PC-3 (cell line): ENCODE data around the gene TMPO. TPM values are rescaled to one million over a fixed set of nuclear protein-coding genes. Genes with fewer than 3 reads are reported as not detected.

Experiments
- ATAC-seq: fragments of 200-7000 bp; cut with Tn5 transposase; 2 replicates; pipeline ENCODE4 v1.9.1; 2020; ENCODE audit warnings: mild to moderate bottlenecking, moderate library complexity
- BruUV-seq: library from RNA; stranded (reverse); fragments of 400-500 nt; replicated peaks from 2 replicates; lab custom pipeline; 2021; lab: Mats Ljungman, UMichigan
- CTCF ChIA-PET: fragments of 300-600 bp; sonication (Branson Sonifier 250); formaldehyde crosslinking; loops from one replicate; lab custom pipeline; 2022; ENCODE audit warnings: antibody characterized with exemption; lab: Charles Lee
- POLR2A ChIA-PET: fragments of 300-600 bp; sonication (Branson Sonifier 250); formaldehyde crosslinking; loops from one replicate; lab custom pipeline; 2022; ENCODE audit warnings: antibody characterized with exemption; ENCODE audit not compliant: unreplicated experiment; lab: Charles Lee
- DNase-seq: peaks from one replicate; pipeline ENCODE4 v3.0.0-alpha.2; 2015
- H2AFZ ChIP-seq: fragments of 300-600 bp; sonication (generic); 2 replicates; pipeline ENCODE4 v1.6.0; 2016; ENCODE audit warnings: antibody characterized with exemption, low read length
- H3F3A ChIP-seq: fragments of 300-600 bp; sonication (generic); one replicate; pipeline ENCODE4 v1.6.0; 2017; ENCODE audit warnings: antibody characterized with exemption, low read length, control low read depth, mild to moderate bottlenecking; ENCODE audit not compliant: unreplicated experiment
- H3K27ac ChIP-seq: fragments of 300-600 bp; sonication (generic); 2 replicates; pipeline ENCODE4 v1.5.1; 2016; ENCODE audit warnings: mild to moderate bottlenecking, low read length
- H3K27me3 ChIP-seq: fragments of 300-600 bp; sonication (generic); 2 replicates; pipeline ENCODE4 v1.6.1; 2016; ENCODE audit warnings: low read length, mixed read lengths
- H3K36me3 ChIP-seq: fragments of 300-600 bp; sonication (generic); 2 replicates; pipeline ENCODE4 v1.6.1; 2016; ENCODE audit warnings: low read depth, mixed run types, low read length, mixed read lengths
- H3K4me1 ChIP-seq: fragments of 300-600 bp; sonication (generic); 2 replicates; pipeline ENCODE4 v1.5.1; 2016; ENCODE audit warnings: low read length; ENCODE audit not compliant: insufficient read depth
- H3K4me2 ChIP-seq: fragments of 300-600 bp; sonication (generic); 2 replicates; pipeline ENCODE4 v1.6.0; 2016; ENCODE audit warnings: low read length
- H3K4me3 ChIP-seq: fragments of 300-600 bp; sonication (generic); 2 replicates; pipeline ENCODE4 v1.5.1; 2016; ENCODE audit warnings: mild to moderate bottlenecking, low read length, mixed read lengths
- H3K79me2 ChIP-seq: fragments of 300-600 bp; sonication (generic); 2 replicates; pipeline ENCODE4 v1.6.1; 2017; ENCODE audit warnings: low read length, mixed read lengths
- H3K9ac ChIP-seq: fragments of 300-600 bp; sonication (generic); 2 replicates; pipeline ENCODE4 v1.6.0; 2016; ENCODE audit warnings: mild to moderate bottlenecking, low read length
- H3K9me2 ChIP-seq: fragments of 300-600 bp; sonication (generic); replicated peaks from 2 replicates; pipeline ENCODE4 v1.6.1; 2016; ENCODE audit warnings: mixed run types, low read length, mixed read lengths
- H3K9me3 ChIP-seq: fragments of 300-600 bp; sonication (generic); 2 replicates; pipeline ENCODE4 v1.6.1; 2016; ENCODE audit warnings: low read length, mixed read lengths
- H4K20me1 ChIP-seq: fragments of 300-600 bp; sonication (generic); 2 replicates; pipeline ENCODE4 v1.6.1; 2016; ENCODE audit warnings: low read length, mixed read lengths
- EZH2 ChIP-seq: fragments of 300-600 bp; sonication (generic); IDR thresholded peaks from one replicate; pipeline ENCODE4 v1.6.1; 2017; ENCODE audit warnings: antibody characterized with exemption, mild to moderate bottlenecking, low read length; ENCODE audit not compliant: unreplicated experiment
- EZH2phosphoT487 ChIP-seq: fragments of 300-600 bp; sonication (generic); IDR thresholded peaks from 2 replicates; pipeline ENCODE4 v1.6.1; 2018; ENCODE audit warnings: mild to moderate bottlenecking, antibody characterized with exemption, low read length, borderline replicate concordance
- intact Hi-C: fragments of 100-400 bp; cut with micrococcal nuclease; formaldehyde crosslinking; loops from 2 replicates; pipeline ENCODE4 v1.9.0; 2023
- total RNA-seq: library from RNA; depleted of rRNA; stranded (reverse); fragments of >200 nt; gene quantifications from 2 replicates; pipeline ENCODE4 v1.2.3, GENCODE V29; 2014
- TF ChIP-seq, protein P1 (sequence below): fragments of 300-600 bp; sonication (generic); conservative IDR thresholded peaks from 2 replicates; pipeline ENCODE4 v1.5.1; 2017; ENCODE audit warnings: antibody characterized with exemption, low read depth, mild to moderate bottlenecking, low read length

TMPO gene
- total RNA-seq, 1 experiment from 2014 or later = 160 TPM

DNA sequence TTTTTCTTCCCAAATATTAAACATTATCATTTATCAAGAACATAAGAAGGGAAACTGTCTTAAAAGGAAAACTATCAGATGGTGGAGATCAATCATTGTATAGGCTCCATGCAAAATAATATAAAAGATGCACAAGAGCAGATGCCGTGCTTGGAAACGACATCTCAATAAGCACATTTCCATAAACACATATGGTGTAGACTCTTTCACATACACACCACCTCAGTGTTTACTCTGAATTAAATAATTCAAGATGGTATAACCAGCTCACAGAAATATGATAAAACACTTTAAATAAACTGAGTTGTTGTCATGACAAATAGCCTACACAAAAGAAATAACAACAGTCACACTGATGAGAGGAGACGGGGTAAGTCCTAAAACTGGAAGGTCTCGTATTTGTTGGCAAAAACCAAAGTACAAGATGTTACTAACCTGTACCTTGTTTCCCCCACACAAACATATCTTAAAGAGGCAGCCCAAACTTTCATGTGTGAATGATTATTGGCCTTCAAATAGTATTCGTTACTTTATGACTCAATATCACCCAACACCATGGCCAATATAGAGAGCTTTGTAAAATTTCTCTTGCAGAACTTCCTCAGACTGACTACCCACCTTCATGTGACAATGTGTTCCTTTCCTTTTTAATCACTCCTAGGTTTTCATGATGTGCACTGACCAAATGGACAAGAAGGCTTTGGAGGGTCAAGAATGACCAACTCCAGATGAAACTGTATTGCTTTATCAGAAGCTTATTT is 48.6 kb upstream of the TMPO start:
- no TSS peak for BruUV-seq
- CTCF ChIA-PET = no interaction called here
- POLR2A ChIA-PET = interaction anchor here (0.6 kb wide), 1 partner anchor 1532 kb away, joined by 6 read pairs; no protein-coding TSS in a partner anchor

DNA sequence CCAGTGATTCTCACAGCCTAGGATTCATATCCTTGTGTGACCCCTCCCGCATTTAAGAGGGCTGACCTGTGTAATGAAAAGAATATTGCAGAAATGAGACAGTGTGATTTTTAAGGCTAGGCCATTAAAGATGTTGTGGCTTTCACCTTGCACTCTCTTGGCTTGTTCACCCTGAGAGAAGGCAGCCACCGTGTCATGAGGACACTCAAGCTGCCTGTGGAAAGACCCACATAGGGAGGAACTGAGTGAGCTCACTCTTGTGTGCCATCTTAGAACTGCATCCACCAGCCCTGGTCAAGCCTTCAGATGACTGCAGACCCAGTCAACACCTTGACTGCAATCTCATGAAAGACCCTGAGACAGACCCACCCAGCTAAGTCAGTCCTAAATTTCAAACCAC is 46.3 kb upstream of the TMPO start:
- no peak for DNase-seq
- no peak overlapping the region for H3K4me3 ChIP-seq
- ChIA-PET POLR2A (no interaction called here), CTCF (no interaction called here)
- intact Hi-C loops = no loop called here
- no peak overlapping the region for H3K27ac ChIP-seq
- H3K79me2 ChIP-seq = no peaks in the 10 kb centered on the region
- TF ChIP-seq EZH2phosphoT487 = no peak
- TF ChIP-seq EZH2 = no peak
- TF ChIP-seq, protein P1, sequence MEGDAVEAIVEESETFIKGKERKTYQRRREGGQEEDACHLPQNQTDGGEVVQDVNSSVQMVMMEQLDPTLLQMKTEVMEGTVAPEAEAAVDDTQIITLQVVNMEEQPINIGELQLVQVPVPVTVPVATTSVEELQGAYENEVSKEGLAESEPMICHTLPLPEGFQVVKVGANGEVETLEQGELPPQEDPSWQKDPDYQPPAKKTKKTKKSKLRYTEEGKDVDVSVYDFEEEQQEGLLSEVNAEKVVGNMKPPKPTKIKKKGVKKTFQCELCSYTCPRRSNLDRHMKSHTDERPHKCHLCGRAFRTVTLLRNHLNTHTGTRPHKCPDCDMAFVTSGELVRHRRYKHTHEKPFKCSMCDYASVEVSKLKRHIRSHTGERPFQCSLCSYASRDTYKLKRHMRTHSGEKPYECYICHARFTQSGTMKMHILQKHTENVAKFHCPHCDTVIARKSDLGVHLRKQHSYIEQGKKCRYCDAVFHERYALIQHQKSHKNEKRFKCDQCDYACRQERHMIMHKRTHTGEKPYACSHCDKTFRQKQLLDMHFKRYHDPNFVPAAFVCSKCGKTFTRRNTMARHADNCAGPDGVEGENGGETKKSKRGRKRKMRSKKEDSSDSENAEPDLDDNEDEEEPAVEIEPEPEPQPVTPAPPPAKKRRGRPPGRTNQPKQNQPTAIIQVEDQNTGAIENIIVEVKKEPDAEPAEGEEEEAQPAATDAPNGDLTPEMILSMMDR = no peak
- ATAC-seq = no peak
- H3K4me2 ChIP-seq = no peak overlapping the region
- H3K9ac ChIP-seq = no peak overlapping the region
- H3F3A ChIP-seq = no peaks in the 10 kb centered on the region
- H2AFZ ChIP-seq = no peak overlapping the region
- BruUV-seq = no TSS peak
- no peaks in the 10 kb centered on the region for H3K36me3 ChIP-seq
- H3K9me3 ChIP-seq = no peaks in the 10 kb centered on the region
- no peaks in the 10 kb centered on the region for H3K9me2 ChIP-seq
- H3K4me1 ChIP-seq = no peaks in the 10 kb centered on the region
- H4K20me1 ChIP-seq = no peaks in the 10 kb centered on the region
- no peaks in the 10 kb centered on the region for H3K27me3 ChIP-seq

More for the DNA sequence above, 48.6 kb upstream of the TMPO start:
- ATAC-seq (no peak), DNase-seq (no peak)
- no peak overlapping the region for H2AFZ ChIP-seq
- TF ChIP-seq, protein P1 = no peak
- TF ChIP-seq EZH2 (no peak), EZH2phosphoT487 (no peak)
- no peaks in the 10 kb centered on the region for H3F3A ChIP-seq
- no peaks in the 10 kb centered on the region for H3K36me3 ChIP-seq
- H3K4me2 ChIP-seq = no peak overlapping the region
- no peaks in the 10 kb centered on the region for H3K9me2 ChIP-seq
- H3K27me3 ChIP-seq = no peaks in the 10 kb centered on the region
- no peak overlapping the region for H3K4me3 ChIP-seq
- intact Hi-C loops = no loop called here
- no peaks in the 10 kb centered on the region for H3K9me3 ChIP-seq
- no peaks in the 10 kb centered on the region for H4K20me1 ChIP-seq
- no peak overlapping the region for H3K9ac ChIP-seq
- no peak overlapping the region for H3K27ac ChIP-seq
- no peaks in the 10 kb centered on the region for H3K79me2 ChIP-seq
- H3K4me1 ChIP-seq = no peaks in the 10 kb centered on the region

DNA sequence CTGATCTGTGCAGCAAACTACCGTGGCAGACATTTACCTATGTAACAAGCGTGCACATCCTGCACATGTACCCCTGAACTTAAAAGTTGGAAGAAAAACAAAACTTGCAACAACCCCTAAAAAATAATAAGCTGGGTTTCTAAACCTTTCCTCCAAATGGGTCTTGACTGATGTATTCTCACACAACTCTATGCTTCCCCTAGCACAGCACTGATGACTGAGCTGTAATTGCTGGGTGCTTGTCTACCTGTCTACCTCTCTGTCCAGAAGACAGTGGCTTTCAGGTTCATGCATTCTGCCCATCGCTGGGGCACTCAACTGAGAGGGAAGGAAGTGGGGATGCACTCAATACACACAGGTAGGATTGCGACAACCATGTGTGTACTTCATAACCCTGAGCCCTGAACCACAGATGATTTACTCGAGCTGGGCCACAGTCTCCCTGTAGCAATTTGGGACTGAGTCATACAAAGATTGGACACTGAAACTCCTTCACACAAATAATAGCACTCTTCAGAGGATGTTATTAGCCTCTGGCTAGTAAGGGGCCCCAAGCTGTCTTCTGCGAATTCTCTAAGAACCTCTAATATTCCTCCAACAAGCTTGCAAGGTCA is 44.8 kb upstream of the TMPO start:
- TF ChIP-seq, protein P1 = no peak
- TF ChIP-seq EZH2phosphoT487 (no peak), EZH2 (no peak)
- Histone ChIP-seq H2AFZ (no peak overlapping the region), H3K9me2 (no peaks in the 10 kb centered on the region), H3K9ac (no peak overlapping the region), H3K79me2 (no peaks in the 10 kb centered on the region), H3K9me3 (no peaks in the 10 kb centered on the region), H3F3A (no peaks in the 10 kb centered on the region), H3K4me2 (no peak overlapping the region), H3K36me3 (no peaks in the 10 kb centered on the region), H3K4me3 (no peak overlapping the region), H3K4me1 (peaks cover 10% of the 10 kb centered on the region), H3K27ac (no peak overlapping the region), H3K27me3 (no peaks in the 10 kb centered on the region), H4K20me1 (no peaks in the 10 kb centered on the region)
- ChIA-PET CTCF (no interaction called here), POLR2A (no interaction called here)
- intact Hi-C loops = no loop called here
- DNase-seq (peak; percentile 21), ATAC-seq (no peak)
- no TSS peak for BruUV-seq
